HCT116 (cell line): Measurements from ENCODE around the gene TCF12. TPM values are rescaled to one million over a fixed set of nuclear protein-coding genes. Genes with fewer than 3 reads are reported as not detected.

ENCODE experiments used
- ATAC-seq: fragments of 200-7000 bp; cut with Tn5 transposase; 2 replicates; pipeline ENCODE4 v1.9.1; 2020; ENCODE audit warnings: mild to moderate bottlenecking, moderate library complexity
- BruUV-seq: library from RNA; stranded (reverse); fragments of 400-500 nt; replicated peaks from 2 replicates; lab custom pipeline; 2021; lab: Mats Ljungman, UMichigan
- CTCF ChIA-PET: fragments of 300-600 bp; sonication (Branson Sonifier 250); formaldehyde crosslinking; loops from one replicate; lab custom pipeline; 2021; ENCODE audit warnings: antibody characterized with exemption; lab: Charles Lee
- POLR2A ChIA-PET: fragments of 300-600, 350-600 bp; sonication (Branson Sonifier 250); formaldehyde crosslinking; loops from one replicate; lab custom pipeline; 2021; ENCODE audit warnings: antibody characterized with exemption; lab: Charles Lee
- RAD21 ChIA-PET, 2 experiments: fragments of 300-600 bp; sonication (Branson Sonifier 250); formaldehyde crosslinking; loops; one replicate each; lab custom pipeline; 2023; ENCODE audit warnings: low total read pairs in 2 of 2; ENCODE audit not compliant: uncharacterized antibody in 2 of 2, unreplicated experiment in 2 of 2, low non-redundant PET in 1 of 2; lab: Charles Lee
- DNase-seq: peaks from one replicate; pipeline ENCODE4 v3.0.0-alpha.2; 2010; ENCODE audit warnings: low read depth, low spot score
- H2AFZ ChIP-seq: fragments of 200-600 bp; shearing (Covaris generic), sonication (generic); 2 replicates; pipeline ENCODE4 v1.6.1; 2017; ENCODE audit warnings: low read depth, mixed run types, mixed read lengths, antibody characterized with exemption, low read length; ENCODE audit not compliant: poor library complexity, severe bottlenecking
- H3K27ac ChIP-seq: 2 replicates; pipeline ENCODE4 v1.5.1; 2012; ENCODE audit warnings: low read depth, low read length
- H3K27me3 ChIP-seq: fragments of 200-600 bp; sonication (generic); 2 replicates; pipeline ENCODE4 v1.6.1; 2016; ENCODE audit warnings: mixed run types, low read length, mixed read lengths; ENCODE audit not compliant: insufficient read depth
- H3K36me3 ChIP-seq, 2 experiments: fragments of 200-500 bp in 1 of 2; fragments of 200-600 bp in 1 of 2; sonication (Bioruptor generic) in 1 of 2; sonication (generic) in 1 of 2; 2 replicates each; pipeline versions ENCODE4 v1.5.1 to v1.6.1; 2014 to 2016; ENCODE audit warnings: low read length in 2 of 2, inconsistent platforms in 1 of 2, mixed read lengths in 1 of 2, mixed run types in 1 of 2; ENCODE audit not compliant: insufficient read depth in 2 of 2, control insufficient read depth in 1 of 2
- H3K4me1 ChIP-seq, 2 experiments: fragments of 200-600 bp in 1 of 2; sonication (generic) in 1 of 2; 2 replicates each; pipeline versions ENCODE4 v1.5.1 to v1.6.1; 2012 to 2017; ENCODE audit warnings: low read length in 2 of 2, inconsistent platforms in 1 of 2, mild to moderate bottlenecking in 1 of 2, mixed read lengths in 1 of 2, mixed run types in 1 of 2, moderate library complexity in 1 of 2; ENCODE audit not compliant: insufficient read depth in 2 of 2, control insufficient read depth in 1 of 2
- H3K4me2 ChIP-seq: fragments of 200-600 bp; sonication (generic); 2 replicates; pipeline ENCODE4 v1.6.1; 2017; ENCODE audit warnings: mixed run types, low read length, mixed read lengths
- H3K4me3 ChIP-seq, 2 experiments: fragments of 200-600 bp in 1 of 2; sonication (generic) in 1 of 2; replicated peaks in 1 of 2; 2 replicates each; pipeline ENCODE4 v1.5.1; 2011 to 2016; ENCODE audit warnings: low read length in 2 of 2, control low read depth in 1 of 2, low read depth in 1 of 2, mild to moderate bottlenecking in 1 of 2, mixed read lengths in 1 of 2, mixed run types in 1 of 2
- H3K79me2 ChIP-seq: fragments of 200-600 bp; sonication (generic); 2 replicates; pipeline ENCODE4 v1.6.1; 2017; ENCODE audit warnings: mild to moderate bottlenecking, mixed run types, low read length, moderate library complexity, mixed read lengths; ENCODE audit not compliant: insufficient read depth
- H3K9ac ChIP-seq: fragments of 200-600 bp; sonication (generic); 2 replicates; pipeline ENCODE4 v1.6.1; 2016; ENCODE audit warnings: low read length, mixed read lengths
- H3K9me2 ChIP-seq: fragments of 200-600 bp; sonication (generic), shearing (Covaris generic); 2 replicates; pipeline ENCODE4 v1.6.1; 2017; ENCODE audit warnings: mixed run types, mild to moderate bottlenecking, moderate library complexity; ENCODE audit not compliant: insufficient read depth
- H3K9me3 ChIP-seq, 2 experiments: fragments of 200-500 bp in 1 of 2; fragments of 200-600 bp in 1 of 2; sonication (Bioruptor generic) in 1 of 2; sonication (generic) in 1 of 2; 2 replicates each; pipeline ENCODE4 v1.6.1; 2014 to 2017; ENCODE audit warnings: low read length in 2 of 2, mixed read lengths in 2 of 2, inconsistent platforms in 1 of 2, low read depth in 1 of 2, mild to moderate bottlenecking in 1 of 2, mixed run types in 1 of 2, moderate library complexity in 1 of 2; ENCODE audit not compliant: control insufficient read depth in 1 of 2, insufficient read depth in 1 of 2
- H4K20me1 ChIP-seq: fragments of 200-600 bp; sonication (generic), shearing (Covaris generic); 2 replicates; pipeline ENCODE4 v1.6.1; 2017; ENCODE audit warnings: mixed run types, mild to moderate bottlenecking, moderate library complexity; ENCODE audit not compliant: insufficient read depth
- SIN3A ChIP-seq: IDR thresholded peaks from 2 replicates; pipeline ENCODE4 v1.6.1; 2012; ENCODE audit warnings: low read depth
- SRF ChIP-seq: IDR thresholded peaks from 2 replicates; pipeline ENCODE4 v1.6.1; 2012; ENCODE audit warnings: low read depth
- intact Hi-C: fragments of 100-400 bp; cut with micrococcal nuclease; formaldehyde crosslinking; loops from 2 replicates; pipeline ENCODE4 v1.10.0; 2022
- total RNA-seq: library from RNA; stranded (reverse); gene quantifications from one replicate; pipeline ENCODE4 v1.2.1, GENCODE V29; 2021; ENCODE audit not compliant: unreplicated experiment
- TF ChIP-seq, protein P1 (sequence below): IDR thresholded peaks from 2 replicates; pipeline ENCODE4 v1.6.1; 2012; ENCODE audit warnings: low read depth
- TF ChIP-seq, protein P2 (sequence below): IDR thresholded peaks from 2 replicates; pipeline ENCODE4 v1.6.1; 2011; ENCODE audit warnings: mild to moderate bottlenecking, low read length, moderate library complexity; ENCODE audit not compliant: insufficient replicate concordance; ENCODE audit errors: extremely low read depth

The TCF12 gene
- total RNA-seq, 1 experiment from 2014 or later: 71.6 TPM

DNA sequence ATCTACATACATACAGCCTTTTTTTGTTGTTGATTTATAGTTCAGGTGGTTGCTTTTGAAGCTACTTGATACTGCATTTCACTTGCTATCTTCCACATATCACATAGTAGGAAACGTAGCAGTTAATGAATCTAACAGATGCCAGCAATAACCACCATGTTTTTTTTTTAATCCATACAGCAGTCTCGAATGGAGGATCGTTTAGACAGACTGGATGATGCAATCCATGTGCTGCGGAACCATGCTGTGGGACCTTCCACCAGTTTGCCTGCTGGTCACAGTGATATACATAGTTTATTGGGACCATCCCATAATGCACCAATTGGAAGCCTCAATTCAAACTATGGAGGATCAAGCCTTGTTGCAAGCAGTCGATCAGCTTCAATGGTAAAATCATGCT is 334.6 kb downstream of the TCF12 start:
- H3K27me3 ChIP-seq: no peaks in the 10 kb centered on the region
- H3K36me3 ChIP-seq: no peaks in the 10 kb centered on the region; a peak in 2 of 4 replicates
- no peak overlapping the region for H3K4me3 ChIP-seq
- H2AFZ ChIP-seq: no peak overlapping the region
- no peak for DNase-seq
- no peak overlapping the region for H3K27ac ChIP-seq
- no peak overlapping the region for H3K9ac ChIP-seq
- H4K20me1 ChIP-seq: no peaks in the 10 kb centered on the region
- CTCF ChIA-PET: no interaction called here
- intact Hi-C loops: no loop called here
- no TSS peak for BruUV-seq
- no peaks in the 10 kb centered on the region for H3K9me2 ChIP-seq
- RAD21 ChIA-PET: no interaction called here
- no peak for ATAC-seq
- H3K4me2 ChIP-seq: no peak overlapping the region
- no peaks in the 10 kb centered on the region for H3K9me3 ChIP-seq
- no peaks in the 10 kb centered on the region for H3K4me1 ChIP-seq
- H3K79me2 ChIP-seq: no peaks in the 10 kb centered on the region
- POLR2A ChIA-PET: no interaction called here
- TF ChIP-seq SIN3A (no peak), SRF (no peak)
- TF ChIP-seq, protein P1, sequence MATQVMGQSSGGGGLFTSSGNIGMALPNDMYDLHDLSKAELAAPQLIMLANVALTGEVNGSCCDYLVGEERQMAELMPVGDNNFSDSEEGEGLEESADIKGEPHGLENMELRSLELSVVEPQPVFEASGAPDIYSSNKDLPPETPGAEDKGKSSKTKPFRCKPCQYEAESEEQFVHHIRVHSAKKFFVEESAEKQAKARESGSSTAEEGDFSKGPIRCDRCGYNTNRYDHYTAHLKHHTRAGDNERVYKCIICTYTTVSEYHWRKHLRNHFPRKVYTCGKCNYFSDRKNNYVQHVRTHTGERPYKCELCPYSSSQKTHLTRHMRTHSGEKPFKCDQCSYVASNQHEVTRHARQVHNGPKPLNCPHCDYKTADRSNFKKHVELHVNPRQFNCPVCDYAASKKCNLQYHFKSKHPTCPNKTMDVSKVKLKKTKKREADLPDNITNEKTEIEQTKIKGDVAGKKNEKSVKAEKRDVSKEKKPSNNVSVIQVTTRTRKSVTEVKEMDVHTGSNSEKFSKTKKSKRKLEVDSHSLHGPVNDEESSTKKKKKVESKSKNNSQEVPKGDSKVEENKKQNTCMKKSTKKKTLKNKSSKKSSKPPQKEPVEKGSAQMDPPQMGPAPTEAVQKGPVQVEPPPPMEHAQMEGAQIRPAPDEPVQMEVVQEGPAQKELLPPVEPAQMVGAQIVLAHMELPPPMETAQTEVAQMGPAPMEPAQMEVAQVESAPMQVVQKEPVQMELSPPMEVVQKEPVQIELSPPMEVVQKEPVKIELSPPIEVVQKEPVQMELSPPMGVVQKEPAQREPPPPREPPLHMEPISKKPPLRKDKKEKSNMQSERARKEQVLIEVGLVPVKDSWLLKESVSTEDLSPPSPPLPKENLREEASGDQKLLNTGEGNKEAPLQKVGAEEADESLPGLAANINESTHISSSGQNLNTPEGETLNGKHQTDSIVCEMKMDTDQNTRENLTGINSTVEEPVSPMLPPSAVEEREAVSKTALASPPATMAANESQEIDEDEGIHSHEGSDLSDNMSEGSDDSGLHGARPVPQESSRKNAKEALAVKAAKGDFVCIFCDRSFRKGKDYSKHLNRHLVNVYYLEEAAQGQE: no peak
- TF ChIP-seq, protein P2, sequence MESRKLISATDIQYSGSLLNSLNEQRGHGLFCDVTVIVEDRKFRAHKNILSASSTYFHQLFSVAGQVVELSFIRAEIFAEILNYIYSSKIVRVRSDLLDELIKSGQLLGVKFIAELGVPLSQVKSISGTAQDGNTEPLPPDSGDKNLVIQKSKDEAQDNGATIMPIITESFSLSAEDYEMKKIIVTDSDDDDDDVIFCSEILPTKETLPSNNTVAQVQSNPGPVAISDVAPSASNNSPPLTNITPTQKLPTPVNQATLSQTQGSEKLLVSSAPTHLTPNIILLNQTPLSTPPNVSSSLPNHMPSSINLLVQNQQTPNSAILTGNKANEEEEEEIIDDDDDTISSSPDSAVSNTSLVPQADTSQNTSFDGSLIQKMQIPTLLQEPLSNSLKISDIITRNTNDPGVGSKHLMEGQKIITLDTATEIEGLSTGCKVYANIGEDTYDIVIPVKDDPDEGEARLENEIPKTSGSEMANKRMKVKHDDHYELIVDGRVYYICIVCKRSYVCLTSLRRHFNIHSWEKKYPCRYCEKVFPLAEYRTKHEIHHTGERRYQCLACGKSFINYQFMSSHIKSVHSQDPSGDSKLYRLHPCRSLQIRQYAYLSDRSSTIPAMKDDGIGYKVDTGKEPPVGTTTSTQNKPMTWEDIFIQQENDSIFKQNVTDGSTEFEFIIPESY: no peak
